Esophagus squamous epithelium (tissue), 5 donors: ENCODE data around the gene MYO9B. TPM values are rescaled to one million over a fixed set of nuclear protein-coding genes. Genes with fewer than 3 reads are reported as not detected.

Experiments used
- DNase-seq: peaks from one replicate; lab custom pipeline; 2025; lab: John Stamatoyannopoulos, UW
- H3K27ac ChIP-seq, 4 donors: fragments of 200-600 bp; sonication (generic); one replicate each; pipeline ENCODE4 v1.5.1; 2016 to 2019; ENCODE audit warnings: mild to moderate bottlenecking in 1 of 4
- H3K27me3 ChIP-seq, 4 donors: fragments of 200-600 bp; sonication (generic); 1 replicate in 3 of 4; 2 replicates in 1 of 4; pipeline versions ENCODE4 v1.5.1 to v1.6.0; 2017 to 2021; ENCODE audit warnings: antibody characterized with exemption in 1 of 4
- H3K36me3 ChIP-seq, 3 donors: fragments of 200-600 bp; sonication (generic); one replicate each; pipeline ENCODE4 v1.5.1; 2016 to 2019
- H3K4me1 ChIP-seq, 3 donors: fragments of 200-600 bp; sonication (generic); one replicate each; pipeline ENCODE4 v1.5.1; 2017 to 2019
- H3K4me3 ChIP-seq, 4 donors: fragments of 200-600 bp; sonication (generic); 1 replicate in 3 of 4; 2 replicates in 1 of 4; pipeline ENCODE4 v1.5.1; 2016 to 2019; ENCODE audit warnings: mild to moderate bottlenecking in 2 of 4, moderate library complexity in 1 of 4
- H3K9me3 ChIP-seq, 3 donors: fragments of 200-600 bp; sonication (generic); one replicate each; pipeline ENCODE4 v1.5.1; 2016 to 2019
- CTCF ChIP-seq, 6 experiments: fragments of 450-650 bp in 4 of 6; fragments of 200-600 bp in 2 of 6; sonication (generic) in 2 of 6; IDR thresholded peaks; one replicate each; pipeline ENCODE4 v1.5.1; 2016 to 2019; ENCODE audit warnings: antibody characterized with exemption in 6 of 6, mild to moderate bottlenecking in 4 of 6, moderate library complexity in 4 of 6
- POLR2A ChIP-seq, 4 donors: fragments of 450-650 bp; IDR thresholded peaks; one replicate each; pipeline ENCODE4 v1.6.1; 2017; ENCODE audit warnings: antibody characterized with exemption in 4 of 4, mild to moderate bottlenecking in 4 of 4, moderate library complexity in 3 of 4
- WGBS, 2 donors: methylation state at CpG; one replicate each; pipeline ENCODE4 v1.1.5; 2018; 5-methylcytosine and 5-hydroxymethylcytosine counted together
- intact Hi-C: fragments of 100-400 bp; cut with DNase I; formaldehyde crosslinking; loops from one replicate; pipeline ENCODE4 v1.15.0; 2022
- total RNA-seq, 4 donors: library from RNA; depleted of rRNA; stranded (reverse); fragments of >200 nt; gene quantifications; one replicate each; pipeline ENCODE4 v1.1.0, GENCODE V29; 2016
- donor health status: DM: yes; HTN: yes; CAD: no.

MYO9B gene
- total RNA-seq, 4 donors from 2014 or later = 25.5 to 60.5 (median 39.5) TPM

- TF ChIP-seq POLR2A (IDR thresholded peaks at IDR 0.05) = no peak
- no peak for TF ChIP-seq CTCF (IDR thresholded peaks at IDR 0.05)
- no peak overlapping the region for H3K4me3 ChIP-seq
- no peaks in the 10 kb centered on the region for H3K27me3 ChIP-seq
- H3K4me1 ChIP-seq = peaks cover 8 to 59% (median 16%) of the 10 kb centered on the region in 3 donors
- peak overlapping the region; percentile 49 to 84 (median 76) for H3K27ac ChIP-seq
- peaks cover 0 to 9% (median 0%) of the 10 kb centered on the region in 3 donors for H3K36me3 ChIP-seq
- intact Hi-C loops = no loop called here
- no peak for DNase-seq
- WGBS, 2 donors = 79 to 87% methylated on average over 23 of the region's 23 CpGs
- H3K9me3 ChIP-seq = no peaks in the 10 kb centered on the region
Measured at GRCh38 chr19:17095141-17095919, 19.8 kb downstream of the MYO9B start.

GRCh38 chr19:17097593-17098126 lies 22.1 kb downstream of the MYO9B start:
- DNase-seq = no peak
- Histone ChIP-seq H3K27ac (peak overlapping the region in 3 of 4 donors; percentile 19 to 59 (median 58)), H3K36me3 (peaks cover 6 to 24% (median 14%) of the 10 kb centered on the region in 3 donors), H3K4me3 (no peak overlapping the region), H3K9me3 (no peaks in the 10 kb centered on the region), H3K4me1 (peaks cover 8 to 38% (median 10%) of the 10 kb centered on the region in 3 donors), H3K27me3 (no peaks in the 10 kb centered on the region)
- TF ChIP-seq CTCF (IDR thresholded peaks at IDR 0.05) = no peak
- TF ChIP-seq POLR2A (IDR thresholded peaks at IDR 0.05) = no peak
- intact Hi-C loops = no loop called here
- WGBS, 2 donors = 82 to 85% methylated on average over 8 of the region's 8 CpGs

- intact Hi-C loops = no loop called here
- TF ChIP-seq POLR2A (IDR thresholded peaks at IDR 0.05) = no peak
- no peak for TF ChIP-seq CTCF (IDR thresholded peaks at IDR 0.05)
- 83 to 95% methylated on average over 9 of the region's 9 CpGs for WGBS, 2 donors
- no peak for DNase-seq
- H3K27ac ChIP-seq = peak overlapping the region in 3 of 4 donors; percentile 19 to 59 (median 58)
- H3K4me3 ChIP-seq = no peak overlapping the region
- peaks cover 6 to 30% (median 14%) of the 10 kb centered on the region in 3 donors for H3K36me3 ChIP-seq
- H3K27me3 ChIP-seq = no peaks in the 10 kb centered on the region
- H3K4me1 ChIP-seq = peaks cover 8 to 34% (median 10%) of the 10 kb centered on the region in 3 donors
- peaks cover 0 to 3% (median 0%) of the 10 kb centered on the region in 3 donors for H3K9me3 ChIP-seq
Measured at GRCh38 chr19:17098326-17098725, 22.7 kb downstream of the MYO9B start.

- Histone ChIP-seq H3K9me3 (peaks cover 0 to 3% (median 0%) of the 10 kb centered on the region in 3 donors), H3K27ac (no peak overlapping the region), H3K4me1 (peaks cover 0 to 17% (median 4%) of the 10 kb centered on the region in 3 donors), H3K36me3 (peaks cover 6 to 62% (median 14%) of the 10 kb centered on the region in 3 donors), H3K27me3 (no peaks in the 10 kb centered on the region), H3K4me3 (no peak overlapping the region)
- intact Hi-C loops = no loop called here
- no peak for DNase-seq
- TF ChIP-seq POLR2A (IDR thresholded peaks at IDR 0.05) (no peak), CTCF (IDR thresholded peaks at IDR 0.05) (no peak)
- 87 to 100% methylated on average over 4 to 32 of the region's 59 CpGs for whole genome bisulfite sequencing, 2 donors
Measured at GRCh38 chr19:17101686-17102628, 26.4 kb downstream of the MYO9B start.
